DND-41 (cell line): ENCODE measurements around the gene BRS3.

Experiments
- CTCF ChIP-seq: IDR thresholded peaks from 2 replicates; pipeline ENCODE4 v1.5.1; 2012; ENCODE audit warnings: borderline replicate concordance, low read length, moderate library complexity, mild to moderate bottlenecking; ENCODE audit not compliant: poor library complexity, severe bottlenecking; ENCODE audit errors: extremely low read depth
- EZH2 ChIP-seq: IDR thresholded peaks from 3 replicates; pipeline ENCODE4 v1.6.1; 2012; ENCODE audit warnings: borderline replicate concordance, low read depth, mild to moderate bottlenecking, moderate library complexity, low read length, inconsistent platforms; ENCODE audit not compliant: severe bottlenecking

- TF ChIP-seq EZH2 (no peak), CTCF (no peak)
These were observed 20.4 kb upstream of the BRS3 start for GRCh38 chrX:136467303-136467702.
